EH (cell line): Measurements from ENCODE around the gene SMIM45.
A peak's percentile ranks its signal among the peaks of the same experiment; 100 is the strongest.

Experiments
- DNase-seq: peaks from one replicate; pipeline ENCODE4 v3.0.0-alpha.2; 2015; ENCODE audit warnings: low read depth

The SMIM45 gene

DNA sequence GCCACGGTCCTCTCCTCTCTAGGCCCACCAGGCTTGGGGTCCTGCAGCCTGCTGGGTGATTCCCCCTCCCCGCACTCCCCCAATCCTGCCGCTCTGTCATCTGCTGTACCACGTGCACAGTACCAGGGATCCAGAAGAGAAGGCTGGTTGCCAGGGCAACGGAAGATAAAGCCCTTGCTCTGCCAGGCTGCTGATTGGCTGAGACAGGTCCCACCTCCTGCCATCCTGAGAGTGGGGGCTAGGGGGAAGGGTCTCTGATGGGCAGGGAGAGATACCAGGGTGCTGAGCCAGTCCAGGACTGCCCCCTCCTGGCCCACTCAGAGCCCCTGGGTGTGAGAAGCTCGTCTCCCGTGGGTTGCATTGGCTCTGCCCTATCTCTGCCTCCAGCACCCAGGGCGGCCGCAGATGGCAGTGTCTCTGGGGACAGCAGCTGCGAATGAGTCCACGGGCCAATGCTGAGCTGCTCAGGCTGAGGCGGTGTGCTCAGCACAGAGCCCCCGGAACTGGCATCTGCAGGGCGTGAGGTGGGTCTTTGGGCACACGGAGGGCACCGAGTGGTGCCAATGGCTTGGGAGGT is at the start of gene SMIM45:
Gene SMIM45 (plus strand): TSS at position 253 of the 577 bp plus-strand sequence.
- DNase-seq, result no peak

DNA sequence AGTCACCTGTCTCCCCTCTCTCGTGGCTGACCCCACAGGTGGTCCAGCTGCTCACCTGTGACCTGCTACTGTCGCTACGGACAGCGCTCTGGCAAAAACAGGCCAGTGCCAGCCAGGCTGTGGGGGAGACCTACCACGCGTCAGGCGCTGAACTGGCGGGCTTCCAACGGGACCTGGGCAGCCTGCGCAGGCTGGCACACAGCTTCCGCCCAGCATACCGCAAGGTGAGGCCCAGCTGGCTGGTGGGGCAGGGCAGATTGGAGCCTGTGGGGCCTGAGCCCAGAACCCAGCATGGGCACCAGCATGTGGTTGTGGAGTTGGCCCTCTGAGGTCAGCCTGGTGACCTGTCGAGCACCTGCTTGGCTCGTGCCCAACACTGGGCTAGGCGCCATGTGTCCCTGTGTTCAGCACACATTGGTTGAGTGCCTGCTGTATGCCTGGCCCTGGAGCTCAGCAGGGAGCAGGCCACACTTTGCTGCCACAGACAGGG is 49.0 kb upstream of the SMIM45 start:
- DNase-seq, result no peak

DNA sequence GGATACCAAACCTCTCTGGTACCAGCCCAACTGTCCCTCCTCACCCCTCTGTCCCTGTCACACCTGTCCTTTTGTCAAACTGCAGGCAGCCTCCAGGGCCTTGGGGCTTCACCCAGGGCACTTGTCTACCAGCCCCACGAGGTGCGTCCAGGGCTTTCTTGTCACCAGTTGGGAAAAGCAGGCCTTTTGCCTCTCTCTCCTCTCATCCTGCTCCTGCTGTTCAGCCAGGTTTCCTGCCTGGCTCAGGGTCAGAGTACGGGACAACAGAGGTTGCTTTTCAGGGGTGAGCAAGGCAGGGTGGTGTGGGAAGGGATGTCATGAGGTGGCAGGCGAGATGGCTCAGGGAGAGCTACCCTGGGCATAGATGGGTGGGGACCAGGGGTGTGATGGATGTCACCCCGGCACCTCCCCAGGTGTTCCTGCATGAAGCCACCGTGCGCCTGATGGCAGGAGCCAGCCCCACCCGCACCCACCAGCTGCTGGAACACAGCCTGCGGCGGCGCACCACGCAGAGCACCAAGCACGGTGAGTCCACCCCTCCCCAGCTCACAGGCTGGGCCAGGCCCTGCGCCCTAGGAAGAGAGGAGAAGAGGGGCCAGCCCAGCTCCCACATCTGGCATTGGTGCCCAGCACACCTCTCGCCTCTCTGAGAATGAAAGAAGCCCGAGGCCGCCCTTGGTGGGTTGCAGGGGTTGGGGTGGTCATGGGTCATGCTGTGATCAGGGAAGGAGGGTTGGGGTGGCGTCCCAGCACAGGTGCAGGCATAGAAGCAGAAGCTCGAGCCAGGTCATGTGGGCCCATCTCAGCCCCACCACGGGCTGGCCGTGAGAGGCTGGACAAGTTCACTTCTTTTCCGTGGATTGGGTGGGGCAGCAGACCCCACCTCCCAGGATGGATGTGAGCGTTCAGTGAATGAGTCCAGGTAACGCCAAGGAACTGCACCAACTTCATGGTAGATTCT is 47.2 kb upstream of the SMIM45 start:
- no peak for DNase-seq

DNA sequence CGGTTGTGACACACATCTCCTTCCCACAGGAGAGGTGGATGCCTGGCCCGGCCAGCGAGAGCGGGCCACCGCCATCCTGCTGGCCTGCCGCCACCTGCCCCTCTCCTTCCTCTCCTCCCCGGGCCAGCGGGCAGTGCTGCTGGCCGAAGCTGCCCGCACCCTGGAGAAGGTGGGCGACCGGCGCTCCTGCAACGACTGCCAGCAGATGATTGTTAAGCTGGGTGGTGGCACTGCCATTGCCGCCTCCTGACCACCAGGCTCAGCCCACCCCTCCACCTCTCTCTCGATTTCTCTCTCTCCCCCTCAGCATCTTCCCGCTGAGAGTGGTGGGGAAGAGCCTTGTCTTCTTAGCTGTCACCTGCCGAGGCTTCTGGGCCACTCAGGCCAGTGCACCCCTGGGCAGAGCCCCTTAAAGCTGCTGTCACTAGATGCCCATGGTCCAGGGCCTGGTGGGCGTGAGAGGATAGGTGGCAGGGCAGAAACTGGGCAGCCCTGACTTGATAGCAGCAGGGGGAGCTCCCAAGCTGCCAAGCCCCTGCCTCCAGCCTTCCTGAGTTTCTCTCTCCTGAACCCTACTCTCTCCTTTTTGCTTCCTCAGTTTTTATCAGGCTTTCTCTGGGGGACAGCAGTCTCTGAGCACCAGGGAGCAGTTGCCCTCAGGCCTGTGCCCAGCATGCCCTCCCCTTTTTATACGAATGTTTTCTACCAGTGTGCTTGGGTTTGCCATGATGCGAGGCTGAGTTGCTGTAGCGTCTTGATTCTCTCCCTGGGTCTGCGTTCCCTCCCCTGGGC is 46.3 kb upstream of the SMIM45 start:
- DNase-seq, result no peak

DNA sequence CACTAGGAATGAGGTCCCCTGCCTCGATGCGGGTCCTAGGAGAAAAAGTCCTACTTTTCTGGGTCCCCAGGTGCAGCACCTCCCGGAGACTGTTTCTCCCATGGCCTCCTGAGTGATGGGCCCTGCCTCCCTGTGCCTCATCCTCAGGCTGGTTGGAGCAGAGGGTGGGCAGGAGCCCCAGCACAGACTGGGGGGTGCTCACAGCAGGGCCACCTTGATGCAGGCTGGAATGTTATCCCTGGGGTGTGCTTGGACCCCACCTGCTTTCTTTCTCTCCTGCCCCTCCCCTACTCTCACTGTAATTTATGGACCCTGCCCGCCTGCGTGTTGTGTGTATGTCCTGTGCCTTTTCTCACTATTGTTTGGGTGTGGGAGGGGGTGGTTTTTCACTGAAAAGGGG is 45.1 kb upstream of the SMIM45 start:
- no peak for DNase-seq

DNA sequence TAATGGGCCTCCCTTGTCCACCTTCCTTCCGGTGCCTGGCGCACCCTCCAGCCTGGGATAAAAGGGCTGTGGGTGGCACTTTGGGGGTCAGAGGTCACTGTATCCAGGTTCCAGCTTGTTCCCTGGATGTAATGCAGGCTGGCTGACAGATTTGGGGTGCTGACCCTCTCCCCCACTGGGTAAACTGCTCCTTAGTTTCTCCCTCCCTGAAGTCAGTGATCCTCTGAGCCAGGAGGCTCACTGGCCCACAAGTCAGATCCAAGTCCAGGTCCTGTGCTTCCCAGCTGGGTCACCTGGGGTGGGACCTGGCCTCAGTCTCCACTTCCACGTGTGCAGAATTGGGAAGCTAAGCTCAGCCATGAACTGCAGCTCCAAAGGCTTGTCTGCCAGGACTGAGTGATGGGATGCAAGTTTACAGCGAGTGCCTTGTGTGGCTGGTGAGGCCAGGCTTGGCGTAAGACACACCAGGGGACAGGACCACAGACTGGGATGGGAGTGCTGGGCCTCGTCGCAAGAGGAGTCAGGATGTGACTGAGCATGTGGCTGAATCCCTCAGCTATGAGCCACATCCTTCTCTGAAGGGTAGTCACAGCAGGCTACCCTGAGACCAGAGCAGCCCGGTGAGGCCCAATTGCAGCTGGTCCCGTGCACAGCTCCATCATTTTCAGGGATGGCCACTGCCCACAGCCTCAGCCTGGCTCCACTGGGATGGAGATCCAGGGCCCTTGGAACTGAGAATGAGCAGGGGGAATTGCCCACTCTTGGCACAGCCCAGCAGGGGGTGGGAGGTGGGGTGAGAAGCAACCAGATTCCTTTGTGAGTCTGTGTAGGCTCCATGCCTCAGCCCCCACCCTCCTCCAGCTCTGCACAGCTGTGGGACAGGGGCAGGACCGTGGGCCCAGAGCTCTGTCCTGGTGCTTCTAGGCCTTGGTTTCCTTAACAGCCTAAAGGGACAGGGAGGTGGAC is 44.2 kb upstream of the SMIM45 start:
- peak; percentile 34 for DNase-seq

DNA sequence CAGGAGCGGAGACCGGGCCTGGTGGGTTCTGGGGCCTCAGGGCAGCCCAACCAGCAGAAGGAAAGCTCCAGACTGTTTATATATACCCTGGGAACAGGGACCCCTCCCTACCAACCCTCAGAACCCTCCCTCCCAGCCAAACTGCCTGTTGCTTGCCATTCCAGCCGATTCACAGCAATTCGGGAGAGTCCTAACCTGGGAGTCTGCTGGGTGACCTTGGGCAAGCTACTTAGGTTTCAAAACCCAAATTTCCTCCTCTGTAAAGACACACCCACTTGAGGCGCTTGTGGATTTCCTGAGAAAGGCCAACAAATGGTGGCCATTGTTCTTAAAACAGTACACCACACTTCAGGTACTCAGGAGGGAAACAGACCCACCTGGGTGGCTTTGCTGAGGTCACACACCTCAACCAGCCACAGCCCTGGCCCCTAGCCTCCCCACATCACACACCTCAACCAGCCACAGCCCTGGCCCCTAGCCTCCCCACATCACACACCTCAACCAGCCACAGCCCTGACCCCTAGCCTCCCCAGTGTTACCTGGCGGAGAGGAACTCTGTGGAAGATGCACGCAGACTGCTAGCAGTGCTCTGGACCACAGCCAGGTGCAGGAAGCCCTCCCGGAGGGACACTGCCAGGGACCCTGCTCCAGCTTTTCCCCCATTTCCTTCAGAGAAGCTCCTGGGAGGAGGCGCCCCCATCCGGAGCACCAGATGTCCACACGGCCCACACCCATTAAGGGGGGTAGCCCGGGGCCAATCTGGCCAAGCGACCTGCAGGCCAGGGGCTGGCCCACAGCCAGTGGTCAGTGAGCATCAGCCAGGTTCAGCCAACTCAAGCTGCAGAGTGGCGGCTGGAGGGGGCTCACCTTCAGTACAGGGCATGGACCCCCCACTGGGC is 43.3 kb upstream of the SMIM45 start:
- DNase-seq, result no peak

DNA sequence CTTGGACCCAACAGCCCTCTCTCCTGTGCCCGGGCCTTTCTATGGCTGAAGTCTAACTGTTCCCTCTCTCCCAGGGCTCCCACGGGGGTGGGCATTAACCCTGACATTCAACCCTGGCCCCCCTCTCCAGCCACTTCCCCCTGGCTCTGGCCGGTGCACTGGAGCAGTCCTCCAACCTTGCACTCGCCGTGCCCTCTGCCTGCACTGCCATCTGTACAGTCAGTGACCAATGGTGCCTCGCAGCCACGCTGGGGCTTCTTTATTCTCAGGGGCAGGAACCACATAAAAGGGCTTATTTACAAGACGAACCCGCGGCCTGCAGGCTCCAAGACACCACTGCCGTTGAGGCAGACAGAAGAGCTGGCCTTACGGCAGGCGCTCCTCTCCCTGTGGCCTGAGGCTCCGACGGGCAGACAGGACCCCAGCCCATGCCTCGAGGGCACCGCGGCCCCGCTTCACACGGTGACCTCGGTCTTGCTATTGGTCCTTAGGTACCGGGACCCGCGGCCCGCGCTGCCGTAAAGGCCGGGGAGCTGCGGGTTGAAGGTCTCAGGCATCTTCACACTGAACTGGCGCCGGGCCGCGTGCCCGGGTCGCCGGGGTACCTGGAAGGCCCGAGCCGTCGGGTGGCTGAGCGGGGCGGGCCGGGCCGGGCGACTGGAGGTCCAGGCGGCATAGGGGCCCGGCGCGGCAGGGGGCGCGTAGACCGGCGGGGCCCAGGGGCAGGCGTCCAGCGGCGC is 42.5 kb upstream of the SMIM45 start:
- DNase-seq, result no peak

DNA sequence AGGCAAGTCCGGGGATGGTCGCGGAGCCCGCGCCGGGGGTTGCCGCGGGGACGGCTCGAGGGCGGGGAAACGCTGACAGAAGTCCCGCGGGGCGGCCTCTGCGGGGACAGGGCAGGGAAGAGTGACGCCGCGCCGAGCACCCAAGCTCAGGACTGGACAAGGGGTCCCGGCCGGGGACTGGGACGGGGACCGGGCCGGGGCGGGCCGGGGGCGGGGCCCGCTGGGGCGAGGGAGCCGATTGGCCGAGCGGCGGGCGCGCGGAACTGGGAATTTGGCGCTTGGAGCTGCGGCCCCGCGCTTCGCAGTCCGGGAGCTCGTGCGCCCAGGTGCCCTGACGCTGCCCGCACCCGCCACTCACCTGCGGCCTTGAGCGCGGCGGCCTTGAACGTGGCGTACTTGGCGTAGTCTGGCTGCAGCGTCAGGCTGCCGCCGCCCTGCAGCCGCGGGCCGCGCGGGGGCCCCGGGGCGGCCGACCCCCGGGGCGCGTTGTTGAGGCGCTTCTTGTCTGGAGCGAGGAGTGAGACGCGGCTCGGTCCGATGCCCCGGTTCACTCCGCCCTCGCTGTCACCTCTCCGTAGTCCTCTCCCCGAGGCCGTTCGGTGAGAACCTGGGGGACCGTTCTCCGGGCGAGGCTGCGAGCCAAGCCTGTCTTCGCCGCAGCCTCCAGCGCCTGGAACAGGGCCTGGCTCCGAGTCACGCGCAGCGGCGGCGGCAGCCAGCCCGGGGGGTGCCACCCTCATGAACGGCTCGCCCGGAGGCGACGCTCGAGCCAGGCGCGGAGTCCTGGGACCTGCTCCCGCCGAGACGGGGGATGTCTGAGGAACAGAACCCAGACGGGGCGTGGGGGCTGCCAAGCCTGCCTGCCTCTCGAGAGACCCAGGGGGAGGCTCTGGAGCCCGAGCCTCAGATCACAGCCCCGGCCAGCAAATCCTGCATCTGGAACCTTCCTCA is 41.6 kb upstream of the SMIM45 start:
- DNase-seq, result peak; percentile 42

DNA sequence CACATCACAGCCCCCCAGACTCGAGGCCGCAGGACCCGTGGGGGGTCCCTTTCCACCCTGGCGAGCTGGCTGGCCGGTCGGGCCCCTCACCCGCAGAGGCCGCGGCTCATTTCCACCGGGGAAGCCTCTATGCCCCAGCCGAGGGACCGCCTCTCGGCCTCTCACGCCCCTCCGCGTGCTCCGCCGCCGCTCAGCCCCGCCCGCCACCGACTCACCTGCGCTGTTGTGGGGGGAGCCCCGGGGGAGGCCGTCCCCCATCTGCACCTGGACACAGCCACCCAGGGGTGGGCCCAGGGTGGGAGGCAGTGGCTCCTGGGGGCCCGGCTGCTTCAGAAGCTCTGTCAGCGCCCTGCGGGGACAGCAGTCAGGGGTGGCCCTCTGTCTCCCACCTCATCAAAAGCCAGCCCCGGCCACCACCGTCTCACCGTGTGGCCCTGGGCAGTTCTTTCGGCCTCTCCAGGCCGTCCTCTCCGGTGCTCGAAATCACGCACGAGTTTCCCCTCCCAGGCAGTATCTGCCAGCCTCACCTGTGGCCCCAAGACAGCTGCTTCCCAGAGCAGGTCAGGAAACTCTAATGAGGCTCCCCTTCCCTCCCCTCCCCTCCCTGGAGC is 40.8 kb upstream of the SMIM45 start:
- DNase-seq, result no peak

DNA sequence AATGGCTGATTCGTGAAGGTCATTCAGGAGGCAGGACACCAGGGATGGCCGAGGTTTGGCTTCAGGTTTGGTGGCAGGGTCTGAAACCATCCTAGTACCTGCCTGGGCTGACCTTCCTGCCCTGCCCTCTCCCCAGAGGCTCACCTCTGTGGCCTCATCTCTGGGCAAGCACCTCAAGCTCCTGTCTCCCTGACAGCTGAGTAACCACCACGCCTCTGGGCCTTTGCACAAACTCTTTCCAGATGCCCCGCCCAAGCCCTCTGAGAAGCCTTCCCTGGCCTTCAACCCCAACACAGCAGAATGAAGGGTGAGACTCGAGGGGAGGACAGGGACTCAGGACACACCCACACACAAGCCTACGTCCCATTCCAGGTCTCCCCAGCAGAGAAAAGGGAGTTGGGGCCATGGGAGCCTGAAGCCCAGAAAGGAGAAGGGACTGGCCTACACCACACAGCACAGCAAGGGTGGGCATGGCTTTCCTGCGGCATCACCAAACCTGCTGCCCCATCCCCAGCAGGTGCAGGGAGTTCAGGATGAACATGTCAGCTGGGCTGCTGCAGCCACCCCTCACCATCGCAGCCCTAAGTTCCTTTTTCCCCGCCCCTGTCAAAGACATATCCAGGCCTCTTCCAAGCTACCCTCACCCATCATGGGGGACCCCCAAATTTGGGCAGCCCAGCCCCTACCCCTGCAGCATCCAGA is 39.5 kb upstream of the SMIM45 start:
- DNase-seq, result no peak

DNA sequence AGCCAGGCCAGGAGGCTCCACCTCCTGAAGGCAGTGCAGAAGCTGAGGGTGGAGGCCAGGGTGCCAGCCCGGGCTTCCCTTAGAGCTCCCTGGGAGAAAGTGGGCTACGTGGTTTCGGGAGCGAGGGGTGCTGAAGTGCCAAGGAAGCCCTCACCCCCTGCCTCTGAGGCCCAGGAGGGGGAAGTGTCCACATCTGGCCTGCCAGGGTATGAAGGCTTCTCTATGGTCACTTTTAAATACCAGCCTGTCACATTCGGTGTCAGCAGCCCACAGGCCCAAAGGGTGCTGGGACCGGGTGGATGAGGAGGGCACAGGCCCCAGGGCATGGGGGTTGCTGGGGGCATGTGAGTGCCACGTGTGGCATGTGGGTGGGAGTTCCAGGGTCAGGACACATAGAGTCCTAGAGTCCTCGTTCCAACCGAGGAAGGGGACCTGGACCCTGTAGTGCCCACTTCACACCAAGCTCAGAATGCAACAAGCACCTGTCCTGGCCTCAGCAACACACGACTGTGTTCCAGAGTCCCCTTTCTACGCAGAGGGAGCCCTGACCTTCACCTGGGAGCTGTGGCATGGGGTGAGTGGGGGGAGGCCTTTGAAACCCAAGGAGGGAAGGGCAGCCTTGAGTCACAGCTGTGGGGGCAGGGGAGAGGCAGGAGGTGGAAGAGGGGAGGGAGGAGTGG is 38.8 kb upstream of the SMIM45 start:
- DNase-seq, result no peak

DNA sequence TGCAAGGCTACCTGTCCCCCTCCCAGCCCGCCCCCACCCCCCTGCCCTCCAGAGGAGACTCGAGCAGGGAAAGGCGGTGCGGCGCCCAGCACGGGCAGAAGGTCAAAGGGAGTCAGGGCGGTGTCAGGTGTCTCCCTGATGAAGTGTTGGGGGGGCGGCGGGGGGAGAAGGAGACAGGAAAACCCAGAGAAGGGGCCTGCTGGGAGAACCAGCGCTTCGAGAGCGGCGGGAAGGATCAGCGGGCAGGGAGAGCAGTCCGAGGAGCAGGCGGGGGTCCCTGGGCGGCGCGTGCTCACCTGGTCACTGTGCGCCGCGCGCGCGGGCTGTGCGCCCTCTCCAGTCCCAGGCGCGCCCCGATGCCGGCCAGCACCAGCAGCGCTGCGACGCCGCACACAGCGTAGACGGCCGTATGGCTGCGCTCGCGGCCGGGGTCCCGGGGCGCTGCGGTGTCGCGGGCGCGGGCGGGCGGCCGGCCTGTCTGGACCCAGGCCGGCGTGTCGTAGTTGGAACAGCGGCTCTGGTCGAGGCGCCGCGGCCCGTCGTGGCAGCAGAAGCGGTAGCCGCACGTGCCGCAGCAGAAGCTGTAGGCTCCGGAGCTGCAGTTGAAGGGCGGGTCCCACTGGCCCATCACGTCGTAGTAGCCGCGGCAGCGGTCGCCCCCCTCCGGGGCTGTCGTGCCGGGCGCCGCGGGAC is 38.0 kb upstream of the SMIM45 start:
- DNase-seq, result no peak

DNA sequence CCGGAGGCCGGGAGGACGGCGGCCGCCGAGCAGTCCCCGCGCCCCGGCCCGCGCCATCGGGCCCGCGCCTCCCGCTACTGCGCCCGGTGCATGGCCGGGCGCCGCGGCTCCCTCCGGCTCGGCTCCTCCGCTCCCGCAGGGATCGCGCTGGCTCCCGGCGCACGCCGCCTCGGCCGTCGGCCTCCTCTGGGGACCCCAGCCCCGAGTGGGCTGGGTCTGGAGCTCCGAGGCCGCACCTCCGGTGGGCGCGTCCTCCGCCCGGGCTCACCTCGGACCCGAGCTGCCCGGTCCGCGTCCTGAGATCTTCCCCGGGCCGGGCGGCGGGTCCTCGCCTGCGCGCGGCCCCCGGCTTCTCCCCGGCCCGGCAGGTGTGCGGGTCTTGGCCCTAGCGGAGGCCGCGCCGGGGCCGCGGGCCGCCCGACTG is 37.3 kb upstream of the SMIM45 start:
- DNase-seq, result no peak

DNA sequence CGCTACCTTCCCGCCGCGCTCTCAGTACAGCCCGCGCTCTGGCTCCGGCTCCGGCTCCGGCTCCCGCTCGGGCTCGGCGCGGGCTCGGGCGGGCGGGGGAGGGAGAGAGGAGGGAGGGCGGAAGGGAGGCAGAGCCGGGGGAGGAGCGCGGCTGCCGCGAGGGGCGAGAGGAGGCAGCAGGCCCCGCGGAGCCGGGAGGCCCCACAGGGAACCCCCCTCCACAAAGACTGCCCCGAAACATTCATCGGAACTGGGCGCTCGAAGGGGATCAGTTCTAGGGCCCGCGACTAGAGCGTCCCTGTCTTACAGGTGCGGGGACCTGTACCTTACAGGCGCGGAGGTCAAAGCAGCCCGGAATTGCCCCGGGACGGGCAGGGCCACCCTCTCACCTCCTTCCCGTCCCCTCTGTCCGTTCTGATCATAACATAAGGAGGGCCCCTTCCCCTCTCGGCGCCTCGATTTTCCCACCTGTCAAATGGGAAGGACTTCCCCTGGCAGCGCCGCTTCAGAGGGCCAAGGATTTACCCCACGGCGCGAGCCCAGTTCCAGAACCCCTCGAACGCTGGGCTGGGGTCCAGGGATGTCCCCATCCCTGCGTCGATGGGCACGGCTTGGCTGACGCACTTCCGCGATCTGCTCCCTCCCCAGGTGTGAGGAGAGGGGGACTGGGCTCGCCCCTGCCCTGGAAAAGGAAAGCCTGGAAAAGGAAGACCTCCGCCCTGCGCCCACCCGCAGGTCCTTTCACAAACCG is 36.7 kb upstream of the SMIM45 start, which contains the start of gene SHISA8:
Gene SHISA8 (minus strand): TSS at position 40 of the 751 bp plus-strand sequence. CDS start 407 bp downstream, outside the sequence.
- peak; percentile 37 for DNase-seq
